ENCODE data around the gene SNRK. TPM values are rescaled to one million over a fixed set of nuclear protein-coding genes. Genes with fewer than 3 reads are reported as not detected.

The SNRK gene
- total RNA-seq, 6 experiments from 2014 or later, result 10.0 to 13.8 (median 11.6) TPM

GRCh38 chr3:43257850-43258249, 28.5 kb upstream of the SNRK start:
- H3K9me3 Mint-ChIP-seq, result no peaks in the 10 kb centered on the region
- H3K27me3 Mint-ChIP-seq (ENCODE audit: insufficient read depth), result peaks cover 30% of the 10 kb centered on the region
- DNase-seq, result no peak
- no peak overlapping the region for H3K4me3 Mint-ChIP-seq
- H3K4me1 Mint-ChIP-seq (ENCODE audit: low read depth), result no peaks in the 10 kb centered on the region
- TF ChIP-seq CTCF (IDR thresholded peaks at IDR 0.05), result no peak
- H3K27ac Mint-ChIP-seq, result no peak overlapping the region
- no peaks in the 10 kb centered on the region for H3K36me3 Mint-ChIP-seq (ENCODE audit: low read depth)

- Mint-ChIP-seq H3K4me1 (ENCODE audit: low read depth) (no peaks in the 10 kb centered on the region), H3K27ac (no peak overlapping the region), H3K4me3 (no peak overlapping the region), H3K9me3 (no peaks in the 10 kb centered on the region), H3K36me3 (ENCODE audit: low read depth) (no peaks in the 10 kb centered on the region), H3K27me3 (ENCODE audit: insufficient read depth) (peaks cover 29% of the 10 kb centered on the region)
- TF ChIP-seq CTCF (IDR thresholded peaks at IDR 0.05), result no peak
- DNase-seq, result no peak
These were observed 26.7 kb upstream of the SNRK start for GRCh38 chr3:43259626-43260025.

GRCh38 chr3:43260412-43260811, 25.9 kb upstream of the SNRK start:
- Mint-ChIP-seq H3K4me1 (ENCODE audit: low read depth) (no peaks in the 10 kb centered on the region), H3K27ac (no peak overlapping the region), H3K36me3 (ENCODE audit: low read depth) (no peaks in the 10 kb centered on the region), H3K9me3 (no peaks in the 10 kb centered on the region), H3K4me3 (no peak overlapping the region), H3K27me3 (ENCODE audit: insufficient read depth) (peaks cover 35% of the 10 kb centered on the region)
- peak; percentile 50 for TF ChIP-seq CTCF (IDR thresholded peaks at IDR 0.05)
- DNase-seq, result no peak

- Mint-ChIP-seq H3K27me3 (ENCODE audit: insufficient read depth) (peaks cover 35% of the 10 kb centered on the region), H3K27ac (no peak overlapping the region), H3K9me3 (no peaks in the 10 kb centered on the region), H3K4me3 (no peak overlapping the region), H3K36me3 (ENCODE audit: low read depth) (no peaks in the 10 kb centered on the region), H3K4me1 (ENCODE audit: low read depth) (no peaks in the 10 kb centered on the region)
- TF ChIP-seq CTCF (IDR thresholded peaks at IDR 0.05), result no peak
- DNase-seq, result no peak
These were observed 24.1 kb upstream of the SNRK start for GRCh38 chr3:43262194-43262593.

- no peak for TF ChIP-seq CTCF (IDR thresholded peaks at IDR 0.05)
- Mint-ChIP-seq H3K36me3 (ENCODE audit: low read depth) (no peaks in the 10 kb centered on the region), H3K4me3 (no peak overlapping the region), H3K27ac (no peak overlapping the region), H3K9me3 (no peaks in the 10 kb centered on the region), H3K27me3 (ENCODE audit: insufficient read depth) (peaks cover 36% of the 10 kb centered on the region), H3K4me1 (ENCODE audit: low read depth) (no peaks in the 10 kb centered on the region)
- DNase-seq, result no peak
These were observed 19.9 kb upstream of the SNRK start for GRCh38 chr3:43266451-43266850.

- no peak for TF ChIP-seq CTCF (IDR thresholded peaks at IDR 0.05)
- Mint-ChIP-seq H3K4me3 (no peak overlapping the region), H3K27me3 (ENCODE audit: insufficient read depth) (peaks cover 38% of the 10 kb centered on the region), H3K4me1 (ENCODE audit: low read depth) (no peaks in the 10 kb centered on the region), H3K9me3 (no peaks in the 10 kb centered on the region), H3K36me3 (ENCODE audit: low read depth) (no peaks in the 10 kb centered on the region), H3K27ac (no peak overlapping the region)
- DNase-seq, result no peak
These were observed 19.3 kb upstream of the SNRK start for GRCh38 chr3:43266995-43267394.
